Measurements from ENCODE around the gene FAM47E. TPM values are rescaled to one million over a fixed set of nuclear protein-coding genes. Genes with fewer than 3 reads are reported as not detected.

FAM47E gene
- total RNA-seq, 1 donor from 2014 or later = 7.0 TPM

DNA sequence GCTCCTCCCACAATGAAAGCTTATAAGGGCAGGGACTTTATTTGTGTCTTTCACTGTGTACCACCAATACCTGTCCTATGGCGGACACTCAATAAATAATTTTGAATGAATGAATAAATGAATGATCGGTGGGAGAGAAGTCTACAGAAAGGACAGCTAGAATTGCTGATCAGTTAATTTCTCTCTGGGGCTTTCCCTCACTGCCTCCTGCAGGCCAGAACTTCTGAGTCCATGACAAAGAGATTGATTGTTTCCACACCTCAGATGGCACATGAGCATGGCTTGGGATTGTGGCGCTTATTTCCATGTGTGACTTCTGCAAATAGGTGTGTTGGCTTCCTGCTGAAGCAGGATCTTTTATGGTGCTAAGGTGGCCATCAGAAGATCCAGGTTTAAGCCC lies 6.3 kb downstream of the FAM47E start:
- H3K27ac Mint-ChIP-seq = no peak overlapping the region
- H3K9me3 ChIP-seq (ENCODE audit: low read depth) = no peaks in the 10 kb centered on the region
- H3K4me3 ChIP-seq = no peak overlapping the region
- no peaks in the 10 kb centered on the region for H3F3A ChIP-seq (ENCODE audit: low read depth)
- H3K9me3 Mint-ChIP-seq = peaks cover 2% of the 10 kb centered on the region
- peaks cover 6% of the 10 kb centered on the region for H3K27me3 ChIP-seq
- H3K27me3 Mint-ChIP-seq (ENCODE audit: insufficient read depth, low read depth) = peaks cover 5% of the 10 kb centered on the region
- no peaks in the 10 kb centered on the region for H3K4me1 ChIP-seq
- DNase-seq (ENCODE audit: low spot score) = no peak
- H3K27ac ChIP-seq = no peak overlapping the region
- TF ChIP-seq, protein P1, sequence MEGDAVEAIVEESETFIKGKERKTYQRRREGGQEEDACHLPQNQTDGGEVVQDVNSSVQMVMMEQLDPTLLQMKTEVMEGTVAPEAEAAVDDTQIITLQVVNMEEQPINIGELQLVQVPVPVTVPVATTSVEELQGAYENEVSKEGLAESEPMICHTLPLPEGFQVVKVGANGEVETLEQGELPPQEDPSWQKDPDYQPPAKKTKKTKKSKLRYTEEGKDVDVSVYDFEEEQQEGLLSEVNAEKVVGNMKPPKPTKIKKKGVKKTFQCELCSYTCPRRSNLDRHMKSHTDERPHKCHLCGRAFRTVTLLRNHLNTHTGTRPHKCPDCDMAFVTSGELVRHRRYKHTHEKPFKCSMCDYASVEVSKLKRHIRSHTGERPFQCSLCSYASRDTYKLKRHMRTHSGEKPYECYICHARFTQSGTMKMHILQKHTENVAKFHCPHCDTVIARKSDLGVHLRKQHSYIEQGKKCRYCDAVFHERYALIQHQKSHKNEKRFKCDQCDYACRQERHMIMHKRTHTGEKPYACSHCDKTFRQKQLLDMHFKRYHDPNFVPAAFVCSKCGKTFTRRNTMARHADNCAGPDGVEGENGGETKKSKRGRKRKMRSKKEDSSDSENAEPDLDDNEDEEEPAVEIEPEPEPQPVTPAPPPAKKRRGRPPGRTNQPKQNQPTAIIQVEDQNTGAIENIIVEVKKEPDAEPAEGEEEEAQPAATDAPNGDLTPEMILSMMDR (IDR thresholded peaks at IDR 0.05) = no peak
- TF ChIP-seq EZH2phosphoT487 (IDR thresholded peaks at IDR 0.05) = no peak
- no peak for TF ChIP-seq EZH2 (IDR thresholded peaks at IDR 0.05)
- H4K20me1 ChIP-seq (ENCODE audit: low read depth) = no peaks in the 10 kb centered on the region
- no peak overlapping the region for H3K4me3 Mint-ChIP-seq
- H3K36me3 ChIP-seq = no peaks in the 10 kb centered on the region
- no peaks in the 10 kb centered on the region for H3K4me1 Mint-ChIP-seq
- H3K79me2 ChIP-seq (ENCODE audit: low read depth) = no peaks in the 10 kb centered on the region
- H2AFZ ChIP-seq (replicated peaks) = no peak overlapping the region
- no peak overlapping the region for H3K4me2 ChIP-seq
- peaks cover 4% of the 10 kb centered on the region for H3K36me3 Mint-ChIP-seq
- H3K9ac ChIP-seq = no peak overlapping the region

DNA sequence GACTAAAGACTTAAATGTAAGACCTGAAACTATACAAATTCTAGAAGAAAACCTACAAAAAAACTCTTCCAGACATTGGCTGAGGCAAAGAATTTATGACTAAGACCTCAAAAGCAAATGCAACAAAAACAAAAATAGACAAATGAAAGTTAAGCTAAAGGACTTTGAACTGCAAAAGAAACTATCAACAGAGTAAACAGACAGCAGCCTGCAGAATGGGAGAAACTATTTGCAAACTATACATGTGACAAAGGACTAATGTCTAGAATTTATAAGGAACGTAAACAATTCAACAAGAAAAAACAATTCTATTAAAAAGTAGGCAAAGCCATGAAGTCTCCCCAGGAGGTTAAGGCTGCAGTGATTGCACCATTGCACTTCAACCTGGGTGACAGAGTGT lies 9.1 kb downstream of the FAM47E start:
- Histone ChIP-seq H3K36me3 (no peaks in the 10 kb centered on the region), H3K9me3 (ENCODE audit: low read depth) (no peaks in the 10 kb centered on the region), H4K20me1 (ENCODE audit: low read depth) (no peaks in the 10 kb centered on the region), H3K27me3 (no peaks in the 10 kb centered on the region), H3K4me3 (no peak overlapping the region), H2AFZ (replicated peaks) (no peak overlapping the region), H3F3A (ENCODE audit: low read depth) (no peaks in the 10 kb centered on the region), H3K4me2 (no peak overlapping the region), H3K27ac (no peak overlapping the region), H3K9ac (no peak overlapping the region), H3K79me2 (ENCODE audit: low read depth) (no peaks in the 10 kb centered on the region), H3K4me1 (no peaks in the 10 kb centered on the region)
- no peak for DNase-seq (ENCODE audit: low spot score)
- peaks cover 2% of the 10 kb centered on the region for H3K27me3 Mint-ChIP-seq (ENCODE audit: insufficient read depth, low read depth)
- peaks cover 2% of the 10 kb centered on the region for H3K9me3 Mint-ChIP-seq
- no peak overlapping the region for H3K27ac Mint-ChIP-seq
- TF ChIP-seq EZH2phosphoT487 (IDR thresholded peaks at IDR 0.05) = no peak
- TF ChIP-seq, protein P1 (IDR thresholded peaks at IDR 0.05) = no peak
- H3K36me3 Mint-ChIP-seq = peaks cover 4% of the 10 kb centered on the region
- no peaks in the 10 kb centered on the region for H3K4me1 Mint-ChIP-seq
- no peak overlapping the region for H3K4me3 Mint-ChIP-seq

DNA sequence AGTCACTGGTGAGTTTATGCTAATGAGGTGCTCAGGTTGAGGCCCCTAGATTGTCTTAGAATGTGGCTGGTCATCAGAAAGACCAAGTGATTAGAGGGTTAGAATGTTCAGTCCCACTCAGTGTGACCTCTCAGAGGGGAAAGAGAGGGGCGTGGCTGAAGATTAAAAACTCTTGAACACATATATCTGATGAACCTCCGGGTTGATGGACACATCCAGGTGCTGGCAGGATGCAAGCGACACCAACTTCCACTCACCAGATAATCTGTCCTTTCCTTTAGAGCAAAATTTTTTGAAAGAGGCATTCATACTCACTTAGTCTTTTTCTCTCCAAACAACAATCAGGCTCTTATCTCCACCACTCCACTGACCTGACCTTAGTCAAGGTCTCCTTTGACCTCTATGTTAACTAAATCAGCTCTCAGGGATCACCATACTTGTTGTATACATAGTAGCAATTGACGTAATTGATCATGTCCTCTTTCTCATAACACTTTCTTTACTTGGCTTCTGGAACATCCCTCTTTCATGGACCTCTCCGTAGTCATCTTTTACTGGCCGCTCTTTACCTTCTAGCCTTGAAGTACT lies 14.2 kb downstream of the FAM47E start:
- no peak overlapping the region for H2AFZ ChIP-seq (replicated peaks)
- H3K4me3 ChIP-seq = no peak overlapping the region
- H3K36me3 ChIP-seq = no peaks in the 10 kb centered on the region
- no peak for DNase-seq (ENCODE audit: low spot score)
- H3K36me3 Mint-ChIP-seq = no peaks in the 10 kb centered on the region
- H3K4me1 Mint-ChIP-seq = no peaks in the 10 kb centered on the region
- no peak overlapping the region for H3K4me2 ChIP-seq
- no peaks in the 10 kb centered on the region for H3K27me3 Mint-ChIP-seq (ENCODE audit: insufficient read depth, low read depth)
- H3K79me2 ChIP-seq (ENCODE audit: low read depth) = no peaks in the 10 kb centered on the region
- H3K4me1 ChIP-seq = no peaks in the 10 kb centered on the region
- H4K20me1 ChIP-seq (ENCODE audit: low read depth) = no peaks in the 10 kb centered on the region
- H3K27me3 ChIP-seq = no peaks in the 10 kb centered on the region
- no peaks in the 10 kb centered on the region for H3K9me3 Mint-ChIP-seq
- TF ChIP-seq EZH2 (IDR thresholded peaks at IDR 0.05) = no peak
- TF ChIP-seq, protein P1 (IDR thresholded peaks at IDR 0.05) = no peak
- H3F3A ChIP-seq (ENCODE audit: low read depth) = no peaks in the 10 kb centered on the region
- no peak overlapping the region for H3K9ac ChIP-seq
- H3K4me3 Mint-ChIP-seq = no peak overlapping the region
- no peak overlapping the region for H3K27ac ChIP-seq
- no peaks in the 10 kb centered on the region for H3K9me3 ChIP-seq (ENCODE audit: low read depth)
- no peak overlapping the region for H3K27ac Mint-ChIP-seq
